ENCODE results near the gene KLHL36. TPM values are rescaled to one million over a fixed set of nuclear protein-coding genes. Genes with fewer than 3 reads are reported as not detected.

The KLHL36 gene
- polyA plus RNA-seq, 1 of the 3 experiments (the other 2 are of a cell fraction): 39.8 TPM

- H3K4me1 ChIP-seq (ENCODE audit: control insufficient read depth in 1 of 2, insufficient read depth in 2 of 2, low read depth in 1 of 2, low read length in 1 of 2): peaks cover 7 to 15% of the 10 kb centered on the region in 2 experiments; a peak in 2 of 4 replicates
- no peak overlapping the region for H3K27ac ChIP-seq (ENCODE audit: low read depth in 2 of 2, low read length in 1 of 2)
- TF ChIP-seq, protein P1, sequence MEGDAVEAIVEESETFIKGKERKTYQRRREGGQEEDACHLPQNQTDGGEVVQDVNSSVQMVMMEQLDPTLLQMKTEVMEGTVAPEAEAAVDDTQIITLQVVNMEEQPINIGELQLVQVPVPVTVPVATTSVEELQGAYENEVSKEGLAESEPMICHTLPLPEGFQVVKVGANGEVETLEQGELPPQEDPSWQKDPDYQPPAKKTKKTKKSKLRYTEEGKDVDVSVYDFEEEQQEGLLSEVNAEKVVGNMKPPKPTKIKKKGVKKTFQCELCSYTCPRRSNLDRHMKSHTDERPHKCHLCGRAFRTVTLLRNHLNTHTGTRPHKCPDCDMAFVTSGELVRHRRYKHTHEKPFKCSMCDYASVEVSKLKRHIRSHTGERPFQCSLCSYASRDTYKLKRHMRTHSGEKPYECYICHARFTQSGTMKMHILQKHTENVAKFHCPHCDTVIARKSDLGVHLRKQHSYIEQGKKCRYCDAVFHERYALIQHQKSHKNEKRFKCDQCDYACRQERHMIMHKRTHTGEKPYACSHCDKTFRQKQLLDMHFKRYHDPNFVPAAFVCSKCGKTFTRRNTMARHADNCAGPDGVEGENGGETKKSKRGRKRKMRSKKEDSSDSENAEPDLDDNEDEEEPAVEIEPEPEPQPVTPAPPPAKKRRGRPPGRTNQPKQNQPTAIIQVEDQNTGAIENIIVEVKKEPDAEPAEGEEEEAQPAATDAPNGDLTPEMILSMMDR (IDR thresholded peaks at IDR 0.05): no peak
- TF ChIP-seq CHD2 (IDR thresholded peaks at IDR 0.05; ENCODE audit: low read length, partially characterized antibody) (no peak), TAF1 (IDR thresholded peaks at IDR 0.05; ENCODE audit: borderline replicate concordance, low read depth, low read length) (no peak), SMC3 (IDR thresholded peaks at IDR 0.05; ENCODE audit: low read depth, low read length) (no peak), GABPA (IDR thresholded peaks at IDR 0.05; ENCODE audit: low read depth) (no peak), RXRA (IDR thresholded peaks at IDR 0.05; ENCODE audit: borderline replicate concordance, low read depth) (no peak), JUND (IDR thresholded peaks at IDR 0.05) (no peak), USF2 (IDR thresholded peaks at IDR 0.05; ENCODE audit: borderline replicate concordance, low read depth, low read length) (no peak), EP300 (IDR thresholded peaks at IDR 0.05; ENCODE audit: borderline replicate concordance in 1 of 2, low read depth in 1 of 2, low read length in 1 of 2) (no peak), MAX (IDR thresholded peaks at IDR 0.05; ENCODE audit: low read depth) (no peak), TCF12 (IDR thresholded peaks at IDR 0.05) (no peak), POLR2AphosphoS5 (IDR thresholded peaks at IDR 0.05; ENCODE audit: low read depth, low read length) (no peak), NFIC (IDR thresholded peaks at IDR 0.05; ENCODE audit: borderline replicate concordance) (no peak), GATA2 (CRISPR knock-in tag; IDR thresholded peaks at IDR 0.05) (no peak), RFX5 (IDR thresholded peaks at IDR 0.05; ENCODE audit: low read length) (no peak), FOXJ3 (CRISPR knock-in tag; IDR thresholded peaks at IDR 0.05) (no peak), SIN3A (IDR thresholded peaks at IDR 0.05; ENCODE audit: borderline replicate concordance, low read depth, low read length) (no peak)
- TF ChIP-seq, protein P2, sequence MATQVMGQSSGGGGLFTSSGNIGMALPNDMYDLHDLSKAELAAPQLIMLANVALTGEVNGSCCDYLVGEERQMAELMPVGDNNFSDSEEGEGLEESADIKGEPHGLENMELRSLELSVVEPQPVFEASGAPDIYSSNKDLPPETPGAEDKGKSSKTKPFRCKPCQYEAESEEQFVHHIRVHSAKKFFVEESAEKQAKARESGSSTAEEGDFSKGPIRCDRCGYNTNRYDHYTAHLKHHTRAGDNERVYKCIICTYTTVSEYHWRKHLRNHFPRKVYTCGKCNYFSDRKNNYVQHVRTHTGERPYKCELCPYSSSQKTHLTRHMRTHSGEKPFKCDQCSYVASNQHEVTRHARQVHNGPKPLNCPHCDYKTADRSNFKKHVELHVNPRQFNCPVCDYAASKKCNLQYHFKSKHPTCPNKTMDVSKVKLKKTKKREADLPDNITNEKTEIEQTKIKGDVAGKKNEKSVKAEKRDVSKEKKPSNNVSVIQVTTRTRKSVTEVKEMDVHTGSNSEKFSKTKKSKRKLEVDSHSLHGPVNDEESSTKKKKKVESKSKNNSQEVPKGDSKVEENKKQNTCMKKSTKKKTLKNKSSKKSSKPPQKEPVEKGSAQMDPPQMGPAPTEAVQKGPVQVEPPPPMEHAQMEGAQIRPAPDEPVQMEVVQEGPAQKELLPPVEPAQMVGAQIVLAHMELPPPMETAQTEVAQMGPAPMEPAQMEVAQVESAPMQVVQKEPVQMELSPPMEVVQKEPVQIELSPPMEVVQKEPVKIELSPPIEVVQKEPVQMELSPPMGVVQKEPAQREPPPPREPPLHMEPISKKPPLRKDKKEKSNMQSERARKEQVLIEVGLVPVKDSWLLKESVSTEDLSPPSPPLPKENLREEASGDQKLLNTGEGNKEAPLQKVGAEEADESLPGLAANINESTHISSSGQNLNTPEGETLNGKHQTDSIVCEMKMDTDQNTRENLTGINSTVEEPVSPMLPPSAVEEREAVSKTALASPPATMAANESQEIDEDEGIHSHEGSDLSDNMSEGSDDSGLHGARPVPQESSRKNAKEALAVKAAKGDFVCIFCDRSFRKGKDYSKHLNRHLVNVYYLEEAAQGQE (IDR thresholded peaks at IDR 0.05; ENCODE audit: low read depth, low read length): no peak
- TF ChIP-seq, protein P3, sequence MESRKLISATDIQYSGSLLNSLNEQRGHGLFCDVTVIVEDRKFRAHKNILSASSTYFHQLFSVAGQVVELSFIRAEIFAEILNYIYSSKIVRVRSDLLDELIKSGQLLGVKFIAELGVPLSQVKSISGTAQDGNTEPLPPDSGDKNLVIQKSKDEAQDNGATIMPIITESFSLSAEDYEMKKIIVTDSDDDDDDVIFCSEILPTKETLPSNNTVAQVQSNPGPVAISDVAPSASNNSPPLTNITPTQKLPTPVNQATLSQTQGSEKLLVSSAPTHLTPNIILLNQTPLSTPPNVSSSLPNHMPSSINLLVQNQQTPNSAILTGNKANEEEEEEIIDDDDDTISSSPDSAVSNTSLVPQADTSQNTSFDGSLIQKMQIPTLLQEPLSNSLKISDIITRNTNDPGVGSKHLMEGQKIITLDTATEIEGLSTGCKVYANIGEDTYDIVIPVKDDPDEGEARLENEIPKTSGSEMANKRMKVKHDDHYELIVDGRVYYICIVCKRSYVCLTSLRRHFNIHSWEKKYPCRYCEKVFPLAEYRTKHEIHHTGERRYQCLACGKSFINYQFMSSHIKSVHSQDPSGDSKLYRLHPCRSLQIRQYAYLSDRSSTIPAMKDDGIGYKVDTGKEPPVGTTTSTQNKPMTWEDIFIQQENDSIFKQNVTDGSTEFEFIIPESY (IDR thresholded peaks at IDR 0.05; ENCODE audit: borderline replicate concordance, low read depth): no peak
- TF ChIP-seq, protein P4, sequence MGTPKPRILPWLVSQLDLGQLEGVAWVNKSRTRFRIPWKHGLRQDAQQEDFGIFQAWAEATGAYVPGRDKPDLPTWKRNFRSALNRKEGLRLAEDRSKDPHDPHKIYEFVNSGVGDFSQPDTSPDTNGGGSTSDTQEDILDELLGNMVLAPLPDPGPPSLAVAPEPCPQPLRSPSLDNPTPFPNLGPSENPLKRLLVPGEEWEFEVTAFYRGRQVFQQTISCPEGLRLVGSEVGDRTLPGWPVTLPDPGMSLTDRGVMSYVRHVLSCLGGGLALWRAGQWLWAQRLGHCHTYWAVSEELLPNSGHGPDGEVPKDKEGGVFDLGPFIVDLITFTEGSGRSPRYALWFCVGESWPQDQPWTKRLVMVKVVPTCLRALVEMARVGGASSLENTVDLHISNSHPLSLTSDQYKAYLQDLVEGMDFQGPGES (IDR thresholded peaks at IDR 0.05; ENCODE audit: low read depth, low read length): no peak
- ChIA-PET CTCF (interaction anchor here (1.3 to 6.0 kb wide), 5 partner anchors 22 to 81 kb away, joined by 3 to 39 read pairs (median 11); no protein-coding TSS in a partner anchor), POLR2A (no interaction called here)
- H3K4me3 ChIP-seq (ENCODE audit: low read depth in 2 of 2, low read length in 1 of 2): no peak overlapping the region
- WGBS (ENCODE audit: low lambda C conversion rate): 97% methylated on average over 10 of the region's 10 CpGs
- H3F3A ChIP-seq (replicated peaks; ENCODE audit: insufficient read depth): no peaks in the 10 kb centered on the region
- no peak overlapping the region for H3K4me2 ChIP-seq
- no peaks in the 10 kb centered on the region for H3K36me3 ChIP-seq (replicated peaks in 1 of 2; ENCODE audit: control insufficient read depth in 1 of 2, insufficient read depth in 2 of 2, low read length in 1 of 2)
- H3K79me2 ChIP-seq (ENCODE audit: insufficient read depth): peaks cover 89% of the 10 kb centered on the region
- H3K9me2 ChIP-seq: no peaks in the 10 kb centered on the region
- no peak for DNase-seq
- H3K27me3 ChIP-seq (ENCODE audit: insufficient read depth): no peaks in the 10 kb centered on the region
- H3K9me3 ChIP-seq: no peaks in the 10 kb centered on the region
- H4K20me1 ChIP-seq (ENCODE audit: insufficient read depth): peaks cover 82% of the 10 kb centered on the region
- no peak overlapping the region for H2AFZ ChIP-seq (ENCODE audit: low read depth)
- no peak overlapping the region for H3K9ac ChIP-seq
These were observed 55.4 kb downstream of the KLHL36 start for GRCh38 chr16:84703681-84704080.

Measured in SK-N-SH (cell line).